ENCODE results near the gene SEMA5A.
A peak's percentile ranks its signal among the peaks of the same experiment; 100 is the strongest.

Gene SEMA5A

GRCh38 chr5:9394221-9394620 lies 151.7 kb downstream of the SEMA5A start:
- DNase-seq, result no peak

- no peak for DNase-seq
Observed at GRCh38 chr5:9392625-9393024, 153.2 kb downstream of the SEMA5A start.

GRCh38 chr5:9391080-9391479 lies 154.8 kb downstream of the SEMA5A start:
- DNase-seq, result no peak

GRCh38 chr5:9390113-9390512 lies 155.8 kb downstream of the SEMA5A start:
- DNase-seq, result no peak

- DNase-seq, result no peak
Observed at GRCh38 chr5:9388941-9389674, 156.8 kb downstream of the SEMA5A start.

GRCh38 chr5:9387879-9388278 lies 158.0 kb downstream of the SEMA5A start:
- DNase-seq, result no peak

- DNase-seq, result no peak
Observed at GRCh38 chr5:9386945-9387344, 158.9 kb downstream of the SEMA5A start.

- no peak for DNase-seq
Observed at GRCh38 chr5:9382522-9382921, 163.4 kb downstream of the SEMA5A start.

- DNase-seq, result no peak
Observed at GRCh38 chr5:9381464-9381863, 164.4 kb downstream of the SEMA5A start.

- DNase-seq, result no peak
Observed at GRCh38 chr5:9380109-9380508, 165.8 kb downstream of the SEMA5A start.

GRCh38 chr5:9376363-9377117 lies 169.3 kb downstream of the SEMA5A start:
- DNase-seq, result no peak

- no peak for DNase-seq
Observed at GRCh38 chr5:9375756-9376155, 170.1 kb downstream of the SEMA5A start.

- no peak for DNase-seq
Observed at GRCh38 chr5:9374025-9374424, 171.8 kb downstream of the SEMA5A start.

- no peak for DNase-seq
Observed at GRCh38 chr5:9373571-9373970, 172.3 kb downstream of the SEMA5A start.

GRCh38 chr5:9370256-9370655 lies 175.6 kb downstream of the SEMA5A start:
- DNase-seq, result no peak

GRCh38 chr5:9365512-9365911 lies 180.4 kb downstream of the SEMA5A start:
- peak; percentile 5 for DNase-seq

- no peak for DNase-seq
Observed at GRCh38 chr5:9363449-9363848, 182.4 kb downstream of the SEMA5A start.

- DNase-seq, result no peak
Observed at GRCh38 chr5:9363026-9363425, 182.8 kb downstream of the SEMA5A start.

GRCh38 chr5:9362600-9362999 lies 183.3 kb downstream of the SEMA5A start:
- DNase-seq, result no peak

- DNase-seq, result peak; percentile 7
Observed at GRCh38 chr5:9361835-9362234, 184.0 kb downstream of the SEMA5A start.

- DNase-seq, result no peak
Observed at GRCh38 chr5:9358961-9359685, 186.8 kb downstream of the SEMA5A start.

GRCh38 chr5:9356351-9356825 lies 189.5 kb downstream of the SEMA5A start:
- DNase-seq, result no peak

GRCh38 chr5:9354336-9355081 lies 191.4 kb downstream of the SEMA5A start:
- DNase-seq, result no peak

Measured in NCI-H526 treated with DMSO at 0.1 percent for 48 hours (cell line).